T-helper 1 cell (primary cell): Measurements from ENCODE around the gene TSPEAR.
"Not testable (repeated sequence)": the region's sequence is repeated elsewhere in the genome, so short reads cannot be mapped to it uniquely, and the experiment has no call there.

ENCODE experiments used
- DNase-seq, 5 donors: peaks; one replicate each; pipeline ENCODE4 v3.0.0-alpha.2; 2012 to 2020

The TSPEAR gene

GRCh38 chr21:44601596-44602462 lies 109.5 kb downstream of the TSPEAR start:
- no peak for DNase-seq

GRCh38 chr21:44601091-44601490 lies 110.3 kb downstream of the TSPEAR start:
- not testable (repeated sequence) for DNase-seq

- not testable (repeated sequence) for DNase-seq
Observed at GRCh38 chr21:44600118-44600978, 111.0 kb downstream of the TSPEAR start, which contains the start of gene KRTAP10-7. KRTAP10-7 (plus strand) TSS chr21:44600597; CDS start chr21:44600622, 25 bp downstream.

- DNase-seq = no peak
Observed at GRCh38 chr21:44599264-44600029, 111.9 kb downstream of the TSPEAR start.

GRCh38 chr21:44598061-44598460 lies 113.3 kb downstream of the TSPEAR start:
- no peak for DNase-seq

GRCh38 chr21:44596068-44596725 lies 115.2 kb downstream of the TSPEAR start:
- no peak for DNase-seq

GRCh38 chr21:44595524-44595923 lies 115.8 kb downstream of the TSPEAR start:
- DNase-seq = no peak

- no peak for DNase-seq
Observed at GRCh38 chr21:44594406-44594916, 116.9 kb downstream of the TSPEAR start.

GRCh38 chr21:44593598-44594405 lies 117.6 kb downstream of the TSPEAR start:
- no peak for DNase-seq

- DNase-seq = no peak
Observed at GRCh38 chr21:44592446-44593311, 118.7 kb downstream of the TSPEAR start, which contains the start of gene KRTAP10-6. KRTAP10-6 (minus strand) TSS chr21:44592505; CDS start chr21:44592484, 21 bp downstream.

- not testable (repeated sequence) for DNase-seq
Observed at GRCh38 chr21:44591801-44592130, 119.6 kb downstream of the TSPEAR start.

- not testable (repeated sequence) for DNase-seq
Observed at GRCh38 chr21:44590897-44591800, 120.2 kb downstream of the TSPEAR start.

GRCh38 chr21:44590311-44590721 lies 121.1 kb downstream of the TSPEAR start:
- DNase-seq = no peak

GRCh38 chr21:44589586-44590305 lies 121.6 kb downstream of the TSPEAR start:
- DNase-seq = no peak

GRCh38 chr21:44589094-44589493 lies 122.3 kb downstream of the TSPEAR start:
- DNase-seq = no peak

GRCh38 chr21:44585892-44586291 lies 125.5 kb downstream of the TSPEAR start:
- no peak for DNase-seq

- DNase-seq = peak in 1 of 5 donors; percentile 70
Observed at GRCh38 chr21:44583800-44584147, 127.6 kb downstream of the TSPEAR start.
